Measurements from ENCODE around the gene STK31. TPM values are rescaled to one million over a fixed set of nuclear protein-coding genes. Genes with fewer than 3 reads are reported as not detected.
"Not testable (repeated sequence)": the region's sequence is repeated elsewhere in the genome, so short reads cannot be mapped to it uniquely, and the experiment has no call there.

STK31 gene
- total and polyA plus RNA-seq, 2 donors (not counting 1 experiment from before 2014, with no cell fraction given), result 0.13 to 1.8 TPM

- DNase-seq (no peak), ATAC-seq (ENCODE audit: low read depth) (no peak)
- H3K9ac ChIP-seq (ENCODE audit: low read length), result no peak overlapping the region
- Mint-ChIP-seq H3K27ac (no peak overlapping the region), H3K27me3 (no peaks in the 10 kb centered on the region), H3K4me3 (no peak overlapping the region), H3K4me1 (no peaks in the 10 kb centered on the region), H3K9me3 (ENCODE audit: insufficient read depth) (no peaks in the 10 kb centered on the region)
- H3K27ac ChIP-seq (ENCODE audit: low read length in 2 of 2), result no peak overlapping the region
- TF ChIP-seq, protein P1, sequence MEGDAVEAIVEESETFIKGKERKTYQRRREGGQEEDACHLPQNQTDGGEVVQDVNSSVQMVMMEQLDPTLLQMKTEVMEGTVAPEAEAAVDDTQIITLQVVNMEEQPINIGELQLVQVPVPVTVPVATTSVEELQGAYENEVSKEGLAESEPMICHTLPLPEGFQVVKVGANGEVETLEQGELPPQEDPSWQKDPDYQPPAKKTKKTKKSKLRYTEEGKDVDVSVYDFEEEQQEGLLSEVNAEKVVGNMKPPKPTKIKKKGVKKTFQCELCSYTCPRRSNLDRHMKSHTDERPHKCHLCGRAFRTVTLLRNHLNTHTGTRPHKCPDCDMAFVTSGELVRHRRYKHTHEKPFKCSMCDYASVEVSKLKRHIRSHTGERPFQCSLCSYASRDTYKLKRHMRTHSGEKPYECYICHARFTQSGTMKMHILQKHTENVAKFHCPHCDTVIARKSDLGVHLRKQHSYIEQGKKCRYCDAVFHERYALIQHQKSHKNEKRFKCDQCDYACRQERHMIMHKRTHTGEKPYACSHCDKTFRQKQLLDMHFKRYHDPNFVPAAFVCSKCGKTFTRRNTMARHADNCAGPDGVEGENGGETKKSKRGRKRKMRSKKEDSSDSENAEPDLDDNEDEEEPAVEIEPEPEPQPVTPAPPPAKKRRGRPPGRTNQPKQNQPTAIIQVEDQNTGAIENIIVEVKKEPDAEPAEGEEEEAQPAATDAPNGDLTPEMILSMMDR (IDR thresholded peaks at IDR 0.05), result no peak
- no peak for TF ChIP-seq EZH2 (IDR thresholded peaks at IDR 0.05; ENCODE audit: borderline replicate concordance, insufficient read depth, low read depth, low read length, poor library complexity, severe bottlenecking)
- no peaks in the 10 kb centered on the region for H3K27me3 ChIP-seq (replicated peaks in 1 of 4; ENCODE audit: control extremely low read depth in 1 of 4, control insufficient read depth in 3 of 4, insufficient read depth in 4 of 4, low read length in 3 of 4)
- no peak overlapping the region for H3K4me2 ChIP-seq (replicated peaks; ENCODE audit: low read depth, low read length, poor library complexity, severe bottlenecking)
- H2AFZ ChIP-seq (ENCODE audit: insufficient read depth, low read depth, low read length, poor library complexity, severe bottlenecking), result no peak overlapping the region
- no peaks in the 10 kb centered on the region for H3K9me3 ChIP-seq (ENCODE audit: control extremely low read depth in 1 of 3, control insufficient read depth in 2 of 3, insufficient read depth in 1 of 3, low read length in 2 of 3)
- WGBS (ENCODE audit: insufficient coverage), result 100% methylated on average over 1 of the region's 4 CpGs
- H3K4me1 ChIP-seq (ENCODE audit: control insufficient read depth in 2 of 2, insufficient read depth in 2 of 2, low read length in 2 of 2), result no peaks in the 10 kb centered on the region
- intact Hi-C loops (cut with micrococcal nuclease), result no loop called here
- POLR2A ChIA-PET, result no interaction called here
- no peaks in the 10 kb centered on the region for H4K20me1 ChIP-seq (ENCODE audit: control insufficient read depth, insufficient read depth, low read length, poor library complexity, severe bottlenecking)
- H3K36me3 ChIP-seq (replicated peaks in 1 of 2; ENCODE audit: control extremely low read depth in 1 of 2, control insufficient read depth in 1 of 2, extremely low read depth in 1 of 2, insufficient read depth in 2 of 2, low read length in 1 of 2), result no peaks in the 10 kb centered on the region
- no peaks in the 10 kb centered on the region for H3K79me2 ChIP-seq (ENCODE audit: control insufficient read depth, insufficient read depth, low read length)
- no peak overlapping the region for H3K4me3 ChIP-seq (ENCODE audit: control extremely low read depth in 1 of 5, extremely low read depth in 1 of 5, insufficient read depth in 1 of 5, low read depth in 2 of 5, low read length in 4 of 5)
- CTCF ChIA-PET, result interaction anchor here (1.0 to 1.6 kb wide), 3 partner anchors 9 to 175 kb away, joined by 3 to 6 read pairs (median 4); no protein-coding TSS in a partner anchor
Observed at GRCh38 chr7:23721456-23721855, 11.4 kb downstream of the STK31 start.

DNA sequence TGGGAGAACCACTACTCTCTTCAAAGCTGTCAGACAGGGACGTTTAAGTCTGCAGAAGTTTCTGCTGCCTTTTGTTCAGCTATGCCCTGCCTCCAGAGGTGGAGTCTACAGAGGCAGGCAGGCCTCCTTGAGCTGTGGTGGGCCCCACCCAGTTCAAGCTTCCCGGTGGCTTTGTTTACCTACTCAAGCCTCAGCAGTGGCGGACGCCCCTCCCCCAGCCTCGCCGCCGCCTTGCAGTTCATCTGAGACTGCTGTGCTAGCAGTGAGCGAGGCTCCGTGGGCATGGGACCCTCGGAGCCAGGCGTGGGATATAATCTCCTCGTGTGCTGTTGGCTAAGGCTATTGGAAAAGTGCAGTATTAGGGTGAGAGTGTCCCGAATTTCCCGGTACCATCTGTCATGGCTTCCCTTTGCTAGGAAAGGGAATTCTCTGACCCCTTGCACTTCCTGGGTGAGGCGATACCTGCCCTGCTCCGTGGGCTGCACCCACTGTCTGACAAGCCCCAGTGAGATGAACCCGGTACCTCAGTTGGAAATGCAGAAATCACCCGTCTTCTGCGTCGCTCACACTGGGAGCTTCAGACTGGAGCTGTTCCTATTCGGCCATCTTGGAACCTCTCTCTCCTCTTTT lies 12.7 kb downstream of the STK31 start:
- H3K4me3 ChIP-seq (ENCODE audit: control extremely low read depth in 1 of 5, extremely low read depth in 1 of 5, insufficient read depth in 1 of 5, low read depth in 2 of 5, low read length in 4 of 5); H3K9me3 Mint-ChIP-seq (ENCODE audit: insufficient read depth); H3K4me3 Mint-ChIP-seq; H2AFZ ChIP-seq (ENCODE audit: insufficient read depth, low read depth, low read length, poor library complexity, severe bottlenecking); H3K36me3 ChIP-seq (replicated peaks in 1 of 2; ENCODE audit: control extremely low read depth in 1 of 2, control insufficient read depth in 1 of 2, extremely low read depth in 1 of 2, insufficient read depth in 2 of 2, low read length in 1 of 2); DNase-seq; H3K4me1 ChIP-seq (ENCODE audit: control insufficient read depth in 2 of 2, insufficient read depth in 2 of 2, low read length in 2 of 2); H3K27me3 ChIP-seq (replicated peaks in 1 of 4; ENCODE audit: control extremely low read depth in 1 of 4, control insufficient read depth in 3 of 4, insufficient read depth in 4 of 4, low read length in 3 of 4); intact Hi-C loops (cut with micrococcal nuclease); H3K9ac ChIP-seq (ENCODE audit: low read length); H3K27me3 Mint-ChIP-seq; H3K4me2 ChIP-seq (replicated peaks; ENCODE audit: low read depth, low read length, poor library complexity, severe bottlenecking); H3K27ac Mint-ChIP-seq; H3K27ac ChIP-seq (ENCODE audit: low read length in 2 of 2); POLR2A ChIA-PET; H3K9me3 ChIP-seq (ENCODE audit: control extremely low read depth in 1 of 3, control insufficient read depth in 2 of 3, insufficient read depth in 1 of 3, low read length in 2 of 3); ATAC-seq (ENCODE audit: low read depth); H3K4me1 Mint-ChIP-seq; H4K20me1 ChIP-seq (ENCODE audit: control insufficient read depth, insufficient read depth, low read length, poor library complexity, severe bottlenecking); H3K79me2 ChIP-seq (ENCODE audit: control insufficient read depth, insufficient read depth, low read length): not testable (repeated sequence)
- 97% methylated on average over 19 of the region's 21 CpGs for WGBS (ENCODE audit: insufficient coverage)
- CTCF ChIA-PET, result interaction anchor here (0.9 to 1.6 kb wide), 2 partner anchors 11 to 13 kb away, joined by 3 read pairs; partner anchors contain the start of gene STK31

- H3K27me3 ChIP-seq (replicated peaks in 1 of 4; ENCODE audit: control extremely low read depth in 1 of 4, control insufficient read depth in 3 of 4, insufficient read depth in 4 of 4, low read length in 3 of 4); H3K9ac ChIP-seq (ENCODE audit: low read length); H3K36me3 ChIP-seq (replicated peaks in 1 of 2; ENCODE audit: control extremely low read depth in 1 of 2, control insufficient read depth in 1 of 2, extremely low read depth in 1 of 2, insufficient read depth in 2 of 2, low read length in 1 of 2); intact Hi-C loops (cut with micrococcal nuclease); ATAC-seq (ENCODE audit: low read depth); H4K20me1 ChIP-seq (ENCODE audit: control insufficient read depth, insufficient read depth, low read length, poor library complexity, severe bottlenecking); H3K27me3 Mint-ChIP-seq; H3K4me1 ChIP-seq (ENCODE audit: control insufficient read depth in 2 of 2, insufficient read depth in 2 of 2, low read length in 2 of 2); H3K4me2 ChIP-seq (replicated peaks; ENCODE audit: low read depth, low read length, poor library complexity, severe bottlenecking); H3K79me2 ChIP-seq (ENCODE audit: control insufficient read depth, insufficient read depth, low read length); H3K27ac ChIP-seq (ENCODE audit: low read length in 2 of 2); H3K4me3 ChIP-seq (ENCODE audit: control extremely low read depth in 1 of 5, extremely low read depth in 1 of 5, insufficient read depth in 1 of 5, low read depth in 2 of 5, low read length in 4 of 5); H2AFZ ChIP-seq (ENCODE audit: insufficient read depth, low read depth, low read length, poor library complexity, severe bottlenecking); H3K4me3 Mint-ChIP-seq; H3K9me3 ChIP-seq (ENCODE audit: control extremely low read depth in 1 of 3, control insufficient read depth in 2 of 3, insufficient read depth in 1 of 3, low read length in 2 of 3); H3K4me1 Mint-ChIP-seq; DNase-seq; H3K27ac Mint-ChIP-seq; H3K9me3 Mint-ChIP-seq (ENCODE audit: insufficient read depth); POLR2A ChIA-PET: not testable (repeated sequence)
- CTCF ChIA-PET, result interaction anchor here (0.9 to 1.6 kb wide), 2 partner anchors 13 to 451 kb away, joined by 3 read pairs; no protein-coding TSS in a partner anchor
- 100% methylated on average over 2 of the region's 4 CpGs for WGBS (ENCODE audit: insufficient coverage)
Observed at GRCh38 chr7:23724113-23724512, 14.1 kb downstream of the STK31 start.
